Fibroblast of lung (primary cell): ENCODE results near the gene ZNF132.
"Not testable (repeated sequence)": the region's sequence is repeated elsewhere in the genome, so short reads cannot be mapped to it uniquely, and the experiment has no call there.

Experiments used
- CTCF ChIP-seq, 2 donors: IDR thresholded peaks in 1 of 2; conservative IDR thresholded peaks in 1 of 2; 1 replicate in 1 of 2; 2 replicates in 1 of 2; pipeline ENCODE4 v1.5.1; 2011 to 2012; ENCODE audit warnings: low read length in 2 of 2, control low read depth in 1 of 2, inconsistent platforms in 1 of 2, low read depth in 1 of 2, mild to moderate bottlenecking in 1 of 2
- EZH2 ChIP-seq: IDR thresholded peaks from 2 replicates; pipeline ENCODE4 v1.5.1; 2012; ENCODE audit warnings: low read length, control low read depth, mild to moderate bottlenecking; ENCODE audit errors: missing control alignments

GRCh38 chr19:58448860-58449259, 8.9 kb upstream of the ZNF132 start:
- TF ChIP-seq CTCF (conservative IDR thresholded peaks at IDR 0.05 in 1 of 2, IDR thresholded peaks at IDR 0.05 in 1 of 2; ENCODE audit: low read depth in 1 of 2, low read length in 2 of 2); EZH2: not testable (repeated sequence)
